DOHH2 (cell line): ENCODE measurements around the gene VASP.

Experiments
- EZH2phosphoT487 ChIP-seq: fragments of 200-600 bp; sonication (generic); IDR thresholded peaks from 2 replicates; pipeline ENCODE4 v1.6.1; 2017; ENCODE audit warnings: borderline replicate concordance, mild to moderate bottlenecking, antibody characterized with exemption, low read length, moderate library complexity, mixed read lengths
- TF ChIP-seq, protein P1 (sequence below): fragments of 200-600 bp; sonication (generic); IDR thresholded peaks from one replicate; pipeline ENCODE4 v1.5.1; 2014; ENCODE audit warnings: antibody characterized with exemption, mild to moderate bottlenecking, low read depth, low read length; ENCODE audit not compliant: poor library complexity, severe bottlenecking

DNA sequence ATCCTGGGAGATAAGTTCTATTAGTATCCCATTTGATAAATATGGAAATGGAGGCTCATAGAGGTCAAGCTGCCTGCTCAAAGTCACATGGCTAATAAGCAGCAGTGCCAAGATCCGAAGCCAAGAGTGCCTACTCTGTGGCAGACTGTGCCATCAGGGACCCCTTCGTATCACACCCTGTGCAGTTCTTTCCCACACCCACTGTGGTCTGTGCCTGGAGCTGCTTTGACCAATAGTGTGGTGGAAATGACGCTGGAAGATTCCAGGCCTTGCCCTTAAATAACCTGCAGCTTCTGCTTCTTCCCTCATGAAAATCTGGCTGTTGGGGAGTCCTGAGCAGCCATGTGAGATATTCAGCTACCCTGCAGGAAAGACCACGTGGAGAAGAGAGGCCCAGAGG is 67.2 kb downstream of the VASP start:
- TF ChIP-seq, protein P1, sequence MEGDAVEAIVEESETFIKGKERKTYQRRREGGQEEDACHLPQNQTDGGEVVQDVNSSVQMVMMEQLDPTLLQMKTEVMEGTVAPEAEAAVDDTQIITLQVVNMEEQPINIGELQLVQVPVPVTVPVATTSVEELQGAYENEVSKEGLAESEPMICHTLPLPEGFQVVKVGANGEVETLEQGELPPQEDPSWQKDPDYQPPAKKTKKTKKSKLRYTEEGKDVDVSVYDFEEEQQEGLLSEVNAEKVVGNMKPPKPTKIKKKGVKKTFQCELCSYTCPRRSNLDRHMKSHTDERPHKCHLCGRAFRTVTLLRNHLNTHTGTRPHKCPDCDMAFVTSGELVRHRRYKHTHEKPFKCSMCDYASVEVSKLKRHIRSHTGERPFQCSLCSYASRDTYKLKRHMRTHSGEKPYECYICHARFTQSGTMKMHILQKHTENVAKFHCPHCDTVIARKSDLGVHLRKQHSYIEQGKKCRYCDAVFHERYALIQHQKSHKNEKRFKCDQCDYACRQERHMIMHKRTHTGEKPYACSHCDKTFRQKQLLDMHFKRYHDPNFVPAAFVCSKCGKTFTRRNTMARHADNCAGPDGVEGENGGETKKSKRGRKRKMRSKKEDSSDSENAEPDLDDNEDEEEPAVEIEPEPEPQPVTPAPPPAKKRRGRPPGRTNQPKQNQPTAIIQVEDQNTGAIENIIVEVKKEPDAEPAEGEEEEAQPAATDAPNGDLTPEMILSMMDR, result no peak
- TF ChIP-seq EZH2phosphoT487, result no peak
